Activated CD8-positive, alpha-beta T cell treated with anti-CD3 and anti-CD28 coated beads for 36 hours (primary cell): ENCODE results near the gene CCDC92. TPM values are rescaled to one million over a fixed set of nuclear protein-coding genes. Genes with fewer than 3 reads are reported as not detected.
A peak's percentile ranks its signal among the peaks of the same experiment; 100 is the strongest.

Source experiments
- ATAC-seq: fragments of 200-7000 bp; cut with Tn5 transposase; one replicate; pipeline ENCODE4 v1.10.0; 2021; ENCODE audit warnings: mild to moderate bottlenecking, moderate library complexity
- CTCF ChIA-PET: fragments of 350-600 bp; sonication (Branson Sonifier 250); formaldehyde crosslinking; loops from one replicate; lab custom pipeline; 2021; ENCODE audit warnings: antibody characterized with exemption; lab: Charles Lee
- POLR2A ChIA-PET: fragments of 350-600 bp; sonication (Branson Sonifier 250); formaldehyde crosslinking; loops from one replicate; lab custom pipeline; 2021; ENCODE audit warnings: antibody characterized with exemption; lab: Charles Lee
- DNase-seq: peaks from one replicate; pipeline ENCODE4 v3.0.0-alpha.2; 2020
- H3K27ac Mint-ChIP-seq: one replicate; pipeline ENCODE4 v1.8.0; 2021; ENCODE audit warnings: mild to moderate bottlenecking, mixed read lengths
- H3K27me3 Mint-ChIP-seq: one replicate; pipeline ENCODE4 v1.8.0; 2021; ENCODE audit warnings: mixed read lengths
- H3K36me3 Mint-ChIP-seq: one replicate; pipeline ENCODE4 v1.8.0; 2021; ENCODE audit warnings: low read depth, mixed read lengths
- H3K4me1 Mint-ChIP-seq: one replicate; pipeline ENCODE4 v1.8.0; 2021; ENCODE audit warnings: low read depth, mixed read lengths
- H3K4me3 Mint-ChIP-seq: one replicate; pipeline ENCODE4 v1.8.0; 2021; ENCODE audit warnings: mild to moderate bottlenecking, moderate library complexity, mixed read lengths
- H3K9me3 Mint-ChIP-seq: one replicate; pipeline ENCODE4 v1.8.0; 2021; ENCODE audit warnings: mixed read lengths
- intact Hi-C: fragments of 100-400 bp; cut with micrococcal nuclease; formaldehyde crosslinking; loops from one replicate; pipeline ENCODE4 v1.10.0; 2022
- total RNA-seq, 2 experiments: library from RNA; stranded (reverse); gene quantifications; one replicate each; pipeline ENCODE4 v1.2.3, GENCODE V29; 2021
- TF ChIP-seq, protein P1 (sequence below): fragments of 200-600 bp; IDR thresholded peaks from one replicate; pipeline ENCODE4 v1.8.0; 2022; ENCODE audit warnings: antibody characterized with exemption, mild to moderate bottlenecking

Gene CCDC92, protein sequence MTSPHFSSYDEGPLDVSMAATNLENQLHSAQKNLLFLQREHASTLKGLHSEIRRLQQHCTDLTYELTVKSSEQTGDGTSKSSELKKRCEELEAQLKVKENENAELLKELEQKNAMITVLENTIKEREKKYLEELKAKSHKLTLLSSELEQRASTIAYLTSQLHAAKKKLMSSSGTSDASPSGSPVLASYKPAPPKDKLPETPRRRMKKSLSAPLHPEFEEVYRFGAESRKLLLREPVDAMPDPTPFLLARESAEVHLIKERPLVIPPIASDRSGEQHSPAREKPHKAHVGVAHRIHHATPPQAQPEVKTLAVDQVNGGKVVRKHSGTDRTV
- total RNA-seq = 1 to 10 TPM; 4.0 to 6.2 TPM

GRCh38 chr12:123972457-123973401 is at the start of gene CCDC92, which contains the start of gene ZNF664:
CCDC92 (minus strand) TSS chr12:123972831; CDS start chr12:123944305, 28,526 bp downstream.
ZNF664 (plus strand) TSS chr12:123973215; CDS start chr12:124012145, 38,930 bp downstream.
- Mint-ChIP-seq H3K4me3 (peak within 1 kb of the TSS; percentile 97), H3K27ac (peak within 1 kb of the TSS; percentile 80), H3K4me1 (peaks cover 33% of the 10 kb centered on the region), H3K9me3 (no peaks in the 10 kb centered on the region), H3K36me3 (peaks cover 19% of the 10 kb centered on the region), H3K27me3 (no peaks in the 10 kb centered on the region)
- intact Hi-C loops = no loop called here
- DNase-seq = peak; percentile 93
- TF ChIP-seq, protein P1, sequence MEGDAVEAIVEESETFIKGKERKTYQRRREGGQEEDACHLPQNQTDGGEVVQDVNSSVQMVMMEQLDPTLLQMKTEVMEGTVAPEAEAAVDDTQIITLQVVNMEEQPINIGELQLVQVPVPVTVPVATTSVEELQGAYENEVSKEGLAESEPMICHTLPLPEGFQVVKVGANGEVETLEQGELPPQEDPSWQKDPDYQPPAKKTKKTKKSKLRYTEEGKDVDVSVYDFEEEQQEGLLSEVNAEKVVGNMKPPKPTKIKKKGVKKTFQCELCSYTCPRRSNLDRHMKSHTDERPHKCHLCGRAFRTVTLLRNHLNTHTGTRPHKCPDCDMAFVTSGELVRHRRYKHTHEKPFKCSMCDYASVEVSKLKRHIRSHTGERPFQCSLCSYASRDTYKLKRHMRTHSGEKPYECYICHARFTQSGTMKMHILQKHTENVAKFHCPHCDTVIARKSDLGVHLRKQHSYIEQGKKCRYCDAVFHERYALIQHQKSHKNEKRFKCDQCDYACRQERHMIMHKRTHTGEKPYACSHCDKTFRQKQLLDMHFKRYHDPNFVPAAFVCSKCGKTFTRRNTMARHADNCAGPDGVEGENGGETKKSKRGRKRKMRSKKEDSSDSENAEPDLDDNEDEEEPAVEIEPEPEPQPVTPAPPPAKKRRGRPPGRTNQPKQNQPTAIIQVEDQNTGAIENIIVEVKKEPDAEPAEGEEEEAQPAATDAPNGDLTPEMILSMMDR = no peak
- POLR2A ChIA-PET = no interaction called here
- CTCF ChIA-PET = interaction anchor here (0.9 to 1.7 kb wide), 2 partner anchors 34 to 67 kb away, joined by 5 read pairs; no protein-coding TSS in a partner anchor
- ATAC-seq = peak; percentile 90

DNA sequence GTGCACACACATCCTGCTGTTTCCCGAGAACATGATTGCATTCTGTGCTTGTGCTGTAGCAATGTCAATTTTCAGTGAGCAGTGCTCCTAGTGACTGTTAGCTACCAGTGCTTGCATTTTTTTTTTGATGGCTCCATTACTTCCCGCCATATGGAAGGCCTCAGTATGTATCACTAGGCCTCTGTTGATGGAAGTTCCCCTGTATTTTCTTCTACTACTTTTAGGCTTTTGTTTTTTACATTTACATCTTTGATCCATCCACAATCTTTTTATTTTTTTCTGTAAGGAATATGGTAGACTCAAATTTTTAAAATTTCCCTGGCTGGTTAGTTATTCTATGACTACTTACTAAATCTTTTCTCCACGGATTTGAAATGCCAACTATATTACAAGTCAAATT is 49.5 kb upstream of the CCDC92 start:
- Mint-ChIP-seq H3K4me1 (no peaks in the 10 kb centered on the region), H3K9me3 (no peaks in the 10 kb centered on the region), H3K4me3 (no peak overlapping the region), H3K36me3 (no peaks in the 10 kb centered on the region), H3K27me3 (no peaks in the 10 kb centered on the region), H3K27ac (no peak overlapping the region)
- intact Hi-C loops = no loop called here
- CTCF ChIA-PET = interaction anchor here (0.7 to 1.3 kb wide), 2 partner anchors 14 to 32 kb away, joined by 3 read pairs; no protein-coding TSS in a partner anchor
- POLR2A ChIA-PET = no interaction called here
- TF ChIP-seq, protein P1 = no peak
- DNase-seq = no peak
- ATAC-seq = no peak

DNA sequence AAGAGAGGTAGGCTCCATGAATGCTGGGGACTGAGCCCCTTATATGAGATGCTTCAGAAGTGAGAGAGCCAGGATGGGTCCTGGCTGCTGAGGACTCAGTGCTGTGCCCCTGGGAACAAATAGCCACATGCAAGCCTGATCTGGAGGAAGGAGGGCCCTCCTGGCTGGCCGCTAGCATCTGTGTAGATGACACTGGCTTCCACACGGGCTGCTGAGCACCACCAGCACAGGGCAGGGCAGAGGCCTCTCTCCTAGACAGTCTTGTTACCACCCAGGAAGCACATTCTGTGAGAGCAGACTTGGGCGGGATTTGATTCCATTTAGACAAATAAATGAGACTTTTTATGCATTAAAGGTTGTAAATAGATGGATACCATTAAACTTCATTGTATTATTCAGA is 48.4 kb upstream of the CCDC92 start:
- H3K27ac Mint-ChIP-seq = no peak overlapping the region
- ChIA-PET CTCF (no interaction called here), POLR2A (no interaction called here)
- no peak for ATAC-seq
- no peaks in the 10 kb centered on the region for H3K36me3 Mint-ChIP-seq
- intact Hi-C loops = no loop called here
- H3K4me1 Mint-ChIP-seq = no peaks in the 10 kb centered on the region
- H3K4me3 Mint-ChIP-seq = no peak overlapping the region
- TF ChIP-seq, protein P1 = no peak
- no peak for DNase-seq
- H3K9me3 Mint-ChIP-seq = no peaks in the 10 kb centered on the region
- H3K27me3 Mint-ChIP-seq = no peaks in the 10 kb centered on the region

- no peaks in the 10 kb centered on the region for H3K4me1 Mint-ChIP-seq
- no peaks in the 10 kb centered on the region for H3K36me3 Mint-ChIP-seq
- H3K27ac Mint-ChIP-seq = no peak overlapping the region
- no peak for ATAC-seq
- ChIA-PET POLR2A (interaction anchor here (0.7 kb wide), 2 partner anchors 12 to 583 kb away, joined by 3 to 4 read pairs; no protein-coding TSS in a partner anchor), CTCF (interaction anchor here (0.6 to 1.3 kb wide), 3 partner anchors 12 to 285 kb away, joined by 3 read pairs; no protein-coding TSS in a partner anchor)
- DNase-seq = no peak
- TF ChIP-seq, protein P1 = no peak
- H3K4me3 Mint-ChIP-seq = no peak overlapping the region
- H3K27me3 Mint-ChIP-seq = no peaks in the 10 kb centered on the region
- intact Hi-C loops = no loop called here
- no peaks in the 10 kb centered on the region for H3K9me3 Mint-ChIP-seq
Measured at GRCh38 chr12:124020514-124020949, 47.9 kb upstream of the CCDC92 start.
